GM18951 (cell line): ENCODE results near the gene MRPL28.
A peak's percentile ranks its signal among the peaks of the same experiment; 100 is the strongest.
"Not testable (repeated sequence)": the region's sequence is repeated elsewhere in the genome, so short reads cannot be mapped to it uniquely, and the experiment has no call there.

ENCODE experiments used
- POLR2A ChIP-seq: IDR thresholded peaks from 4 replicates; pipeline ENCODE4 v1.6.1; 2011; ENCODE audit warnings: mild to moderate bottlenecking; ENCODE audit not compliant: insufficient read length, insufficient read depth; ENCODE audit errors: extremely low read depth
- in situ Hi-C: fragments of 300-500 bp; cut with MboI; formaldehyde crosslinking; loops from one replicate; pipeline ENCODE4 v1.12.0; 2022; ENCODE audit warnings: low sequenced_read_pairs, mixed read lengths, inconsistent platforms; ENCODE audit not compliant: unreplicated experiment

The MRPL28 gene

DNA sequence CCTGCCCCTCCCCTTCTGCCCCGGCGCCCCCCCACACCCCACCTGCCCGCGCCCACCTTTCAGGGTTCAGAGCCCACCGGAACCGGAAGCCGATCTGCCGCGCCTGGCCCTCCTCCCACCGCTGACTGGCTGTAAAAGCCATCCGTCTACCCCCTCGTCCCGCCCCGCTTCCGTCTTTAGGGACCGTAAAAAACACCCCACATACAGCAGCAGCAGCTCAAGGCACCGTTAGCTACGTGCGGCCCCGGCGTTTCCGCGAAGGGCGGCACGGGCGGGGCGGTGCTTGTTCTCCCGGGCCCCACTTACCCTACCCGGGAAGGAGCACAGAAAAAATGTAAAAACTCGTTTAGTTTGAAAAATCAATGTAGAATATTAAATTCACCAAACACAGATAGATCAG lies at the start of gene MRPL28:
TSS of gene MRPL28 (minus strand) at position 96 of the 400 bp plus-strand sequence. CDS start 320 bp downstream, outside the sequence.
- TF ChIP-seq POLR2A: peak; percentile 67
- in situ Hi-C loops: no loop called here

- in situ Hi-C loops: not testable (repeated sequence)
Measured at GRCh38 chr16:415170-415498, 44.8 kb upstream of the MRPL28 start.

GRCh38 chr16:414395-415169 lies 44.2 kb upstream of the MRPL28 start:
- in situ Hi-C loops: no loop called here
- TF ChIP-seq POLR2A: no peak

GRCh38 chr16:411576-412265 lies 41.4 kb upstream of the MRPL28 start:
- in situ Hi-C loops: no loop called here
- TF ChIP-seq POLR2A: no peak

DNA sequence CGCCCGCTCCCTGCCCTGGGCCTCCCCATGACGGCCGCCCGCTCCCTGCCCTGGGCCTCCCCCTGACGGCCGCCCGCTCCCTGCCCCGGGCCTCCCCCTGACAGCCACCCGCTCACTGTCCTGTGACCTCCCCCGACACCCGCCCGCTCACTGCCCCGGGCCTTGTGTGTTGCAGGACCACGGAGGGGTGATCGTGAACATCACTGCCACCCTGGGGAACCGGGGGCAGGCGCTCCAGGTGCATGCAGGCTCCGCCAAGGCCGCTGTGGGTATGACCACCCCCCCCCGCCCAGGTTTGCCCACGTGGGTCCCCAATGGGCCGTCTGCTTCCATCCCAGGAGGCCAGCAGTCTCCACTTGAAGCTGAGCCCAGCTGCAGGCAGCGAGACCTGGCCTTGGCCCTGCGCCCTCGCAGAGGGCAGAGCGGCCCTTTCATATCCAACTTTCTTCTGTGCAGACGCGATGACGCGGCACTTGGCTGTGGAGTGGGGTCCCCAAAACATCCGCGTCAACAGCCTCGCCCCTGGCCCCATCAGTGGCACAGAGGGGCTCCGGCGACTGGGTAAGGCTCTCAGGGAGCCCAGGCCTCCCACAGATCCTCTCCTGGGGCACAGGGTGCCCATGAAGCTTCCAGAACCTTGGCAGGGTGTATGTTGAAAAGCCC lies 40.3 kb upstream of the MRPL28 start:
- no peak for TF ChIP-seq POLR2A
- in situ Hi-C loops: no loop called here

GRCh38 chr16:407253-407652 lies 36.9 kb upstream of the MRPL28 start:
- TF ChIP-seq POLR2A: no peak
- in situ Hi-C loops: no loop called here

DNA sequence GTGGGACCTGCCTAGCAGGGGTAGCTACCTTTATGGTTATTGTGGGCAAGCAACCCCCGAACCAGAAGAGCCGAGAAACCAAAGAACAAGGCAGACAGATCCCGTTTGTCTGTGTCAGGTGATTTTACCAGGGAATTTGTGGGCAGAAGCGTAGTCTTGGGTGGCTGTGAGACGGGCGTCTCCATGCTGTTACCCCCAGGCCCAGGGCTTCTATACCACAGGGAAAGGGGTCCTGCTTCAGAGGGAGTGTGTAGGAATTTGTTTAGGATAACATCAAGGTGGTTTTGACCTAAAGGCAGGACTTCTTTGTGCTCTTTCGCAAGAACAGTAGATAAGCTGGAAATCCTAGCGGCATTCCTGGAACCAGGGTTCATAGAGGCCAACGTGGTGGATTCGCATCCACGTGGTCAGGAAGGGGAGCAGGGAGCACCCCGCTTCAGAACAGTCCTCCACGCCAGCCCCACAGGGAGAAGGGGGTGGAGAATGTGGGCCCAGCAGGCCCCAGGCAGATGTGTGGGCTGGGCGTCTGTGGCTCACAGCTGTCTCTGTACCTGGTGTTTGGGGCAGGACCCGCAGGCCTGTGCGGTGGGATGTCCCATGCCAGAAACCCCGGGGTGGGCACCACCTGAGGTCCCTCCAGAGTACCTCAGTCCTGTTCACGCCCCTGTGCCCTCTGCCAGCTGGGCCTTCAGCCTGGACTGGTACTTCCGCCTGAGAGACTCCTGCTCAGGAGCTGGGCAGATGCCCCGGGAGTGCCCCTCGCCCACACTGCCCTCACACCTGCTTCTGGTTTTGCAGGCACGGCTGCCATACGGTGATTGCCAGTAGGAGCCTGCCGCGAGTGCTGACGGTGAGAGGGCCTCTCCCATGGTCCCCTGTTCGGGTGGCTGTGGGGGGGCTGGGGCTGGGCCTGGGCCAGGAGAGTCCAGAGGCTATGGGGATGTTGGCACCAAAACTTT lies 35.5 kb upstream of the MRPL28 start:
- TF ChIP-seq POLR2A: no peak
- in situ Hi-C loops: no loop called here

GRCh38 chr16:404971-405486 lies 34.7 kb upstream of the MRPL28 start:
- in situ Hi-C loops: no loop called here
- TF ChIP-seq POLR2A: no peak

DNA sequence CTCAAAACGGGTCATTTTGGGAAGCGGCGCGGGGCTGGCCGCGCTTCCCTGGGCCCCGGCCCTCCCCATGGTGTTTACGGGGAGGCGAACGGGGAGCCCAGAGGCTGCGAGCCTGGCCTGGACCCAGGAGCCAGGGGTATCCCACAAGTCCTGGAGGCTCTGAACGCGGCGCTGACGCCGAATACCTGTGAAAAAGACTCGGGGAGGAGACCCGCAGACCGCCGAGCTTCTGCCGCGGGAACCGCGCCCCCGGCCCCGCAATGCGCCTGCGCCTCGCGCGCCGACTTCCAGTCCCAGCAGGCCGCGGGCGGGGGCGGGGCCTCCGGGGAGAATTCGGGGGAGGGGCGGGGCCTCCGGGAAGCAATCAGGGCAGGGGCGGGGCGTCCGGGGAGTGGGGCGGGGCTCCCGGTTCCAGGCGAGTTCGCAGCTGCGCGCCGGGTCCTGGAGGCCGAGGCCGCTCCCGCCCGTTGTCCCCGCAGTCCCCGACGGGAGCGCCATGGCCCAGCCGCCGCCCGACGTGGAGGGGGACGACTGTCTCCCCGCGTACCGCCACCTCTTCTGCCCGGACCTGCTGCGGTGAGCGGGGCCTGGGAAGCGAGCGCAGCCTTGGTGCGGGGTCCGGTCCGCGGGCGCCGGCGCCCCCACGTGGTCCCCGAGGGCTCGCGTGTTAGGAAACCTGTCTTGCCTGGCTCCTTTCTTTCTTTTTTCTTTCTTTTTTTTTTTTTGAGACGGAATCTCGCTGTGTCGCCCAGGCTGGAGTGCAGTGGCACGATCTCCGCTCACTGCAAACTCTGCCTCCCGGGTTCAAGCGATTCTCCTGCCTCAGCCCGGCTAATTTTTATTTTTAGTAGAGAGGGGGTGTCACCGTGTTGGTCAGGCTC lies 31.4 kb upstream of the MRPL28 start, which contains the start of gene DECR2:
TSS of gene DECR2 (plus strand) at position 418 of the 881 bp plus-strand sequence. CDS start at position 497, 79 bp downstream.
- peak; percentile 86 for TF ChIP-seq POLR2A
- in situ Hi-C loops: no loop called here

DNA sequence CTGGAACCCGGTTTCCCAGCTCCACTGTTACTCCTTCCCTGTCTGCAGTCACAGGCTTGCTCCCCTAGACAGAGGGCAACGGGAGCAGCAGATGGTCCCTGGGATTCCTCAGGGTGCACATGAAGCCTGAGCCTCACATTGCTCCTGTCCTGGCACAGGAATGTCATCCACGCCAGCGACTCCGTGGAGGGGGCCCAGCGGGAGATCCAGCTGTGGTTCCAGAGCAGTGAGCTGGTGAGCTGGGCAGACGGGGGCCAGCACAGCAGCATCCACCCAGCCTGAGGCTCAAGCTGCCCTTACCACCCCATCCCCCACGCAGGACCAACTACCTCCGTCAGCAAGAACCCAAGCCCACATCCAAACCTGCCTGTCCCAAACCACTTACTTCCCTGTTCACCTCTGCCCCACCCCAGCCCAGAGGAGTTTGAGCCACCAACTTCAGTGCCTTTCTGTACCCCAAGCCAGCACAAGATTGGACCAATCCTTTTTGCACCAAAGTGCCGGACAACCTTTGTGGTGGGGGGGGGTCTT lies 29.8 kb upstream of the MRPL28 start:
- in situ Hi-C loops: no loop called here
- no peak for TF ChIP-seq POLR2A

DNA sequence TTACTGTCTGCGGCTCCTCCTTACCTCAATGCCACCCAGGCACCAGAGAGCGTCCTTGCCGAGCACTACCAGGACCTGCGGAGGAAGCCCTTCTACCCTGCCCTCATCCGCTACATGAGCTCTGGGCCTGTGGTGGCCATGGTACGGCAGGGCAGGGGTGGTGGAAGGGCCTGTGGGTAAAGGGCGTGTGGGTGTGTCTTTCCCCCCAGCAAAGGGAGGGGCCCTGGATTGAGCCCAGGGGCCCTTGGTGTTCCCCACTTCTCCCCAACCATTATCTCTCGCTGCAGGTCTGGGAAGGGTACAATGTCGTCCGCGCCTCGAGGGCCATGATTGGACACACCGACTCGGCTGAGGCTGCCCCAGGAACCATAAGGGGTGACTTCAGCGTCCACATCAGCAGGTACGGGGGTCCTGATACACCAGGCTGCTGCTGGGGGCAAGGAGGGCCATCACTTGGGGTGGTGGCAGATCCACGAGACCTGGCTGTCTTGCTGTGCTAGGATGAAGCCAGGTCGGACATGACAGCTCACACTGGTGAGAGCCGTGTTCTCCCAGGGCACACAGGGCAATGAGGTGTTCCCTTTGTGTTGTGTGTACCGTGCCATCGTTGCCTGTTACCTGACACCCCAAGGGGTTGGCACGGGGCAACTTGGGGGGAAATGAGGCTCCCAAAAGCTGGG lies 29.1 kb upstream of the MRPL28 start:
- in situ Hi-C loops: no loop called here
- TF ChIP-seq POLR2A: no peak
